Measurements from ENCODE around the gene TMEM37.

TMEM37 gene

GRCh38 chr2:119478188-119478977 is 46.7 kb downstream of the TMEM37 start:
- DNase-seq (ENCODE audit: low spot score), result no peak

- DNase-seq (ENCODE audit: low spot score), result no peak
Observed at GRCh38 chr2:119478978-119479295, 47.3 kb downstream of the TMEM37 start.

GRCh38 chr2:119480184-119480583 is 48.5 kb downstream of the TMEM37 start:
- no peak for DNase-seq (ENCODE audit: low spot score)

- DNase-seq (ENCODE audit: low spot score), result no peak
Observed at GRCh38 chr2:119480718-119481142, 49.1 kb downstream of the TMEM37 start.

- no peak for DNase-seq (ENCODE audit: low spot score)
Observed at GRCh38 chr2:119481501-119482455, 50.1 kb downstream of the TMEM37 start.

GRCh38 chr2:119482481-119483394 is 51.1 kb downstream of the TMEM37 start:
- DNase-seq (ENCODE audit: low spot score), result no peak

- no peak for DNase-seq (ENCODE audit: low spot score)
Observed at GRCh38 chr2:119483395-119483753, 51.7 kb downstream of the TMEM37 start.

GRCh38 chr2:119483896-119484718 is 52.5 kb downstream of the TMEM37 start:
- DNase-seq (ENCODE audit: low spot score), result no peak

- peak; percentile 51 for DNase-seq (ENCODE audit: low spot score)
Observed at GRCh38 chr2:119484834-119485233, 53.2 kb downstream of the TMEM37 start.

- no peak for DNase-seq (ENCODE audit: low spot score)
Observed at GRCh38 chr2:119485336-119486110, 53.9 kb downstream of the TMEM37 start.

- DNase-seq (ENCODE audit: low spot score), result no peak
Observed at GRCh38 chr2:119486196-119486827, 54.7 kb downstream of the TMEM37 start.

GRCh38 chr2:119486886-119487285 is 55.2 kb downstream of the TMEM37 start:
- DNase-seq (ENCODE audit: low spot score), result peak; percentile 90

- DNase-seq (ENCODE audit: low spot score), result peak; percentile 92
Observed at GRCh38 chr2:119487434-119488244, 56.0 kb downstream of the TMEM37 start.

Data from kidney tubule cell (primary cell).